Stimulated activated CD4-positive, alpha-beta T cell treated with anti-CD3 and anti-CD28 coated beads, Interleukin-2, amount 100 ng/mL, for 48 hours (primary cell): ENCODE data around the gene OR10G3.
"Not testable (repeated sequence)": the region's sequence is repeated elsewhere in the genome, so short reads cannot be mapped to it uniquely, and the experiment has no call there.

Source experiments
- DNase-seq, 2 donors: peaks; one replicate each; pipeline ENCODE4 v3.0.0-alpha.2; 2020

The OR10G3 gene, protein sequence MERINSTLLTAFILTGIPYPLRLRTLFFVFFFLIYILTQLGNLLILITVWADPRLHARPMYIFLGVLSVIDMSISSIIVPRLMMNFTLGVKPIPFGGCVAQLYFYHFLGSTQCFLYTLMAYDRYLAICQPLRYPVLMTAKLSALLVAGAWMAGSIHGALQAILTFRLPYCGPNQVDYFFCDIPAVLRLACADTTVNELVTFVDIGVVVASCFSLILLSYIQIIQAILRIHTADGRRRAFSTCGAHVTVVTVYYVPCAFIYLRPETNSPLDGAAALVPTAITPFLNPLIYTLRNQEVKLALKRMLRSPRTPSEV

DNA sequence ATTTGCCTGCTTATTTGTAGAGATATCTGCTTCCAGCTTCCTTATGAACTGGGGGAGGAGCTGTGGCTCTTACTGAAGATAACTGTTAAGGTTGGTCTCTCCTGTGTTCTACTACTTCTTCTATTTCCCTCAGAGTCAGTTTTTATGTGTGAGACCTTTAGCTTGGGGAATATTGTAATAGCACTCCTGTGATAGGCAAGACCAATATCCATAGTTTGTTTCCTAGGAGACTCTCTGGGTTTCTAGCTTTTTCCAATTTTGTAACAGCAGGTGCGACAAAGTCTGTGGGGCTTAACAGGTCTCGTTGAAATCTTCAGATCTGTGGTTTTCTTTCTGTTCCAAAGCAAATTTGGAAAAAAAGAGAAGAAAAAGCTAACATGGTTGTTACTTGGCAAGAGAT, at the start of gene OR10G3:
OR10G3 (minus strand) TSS at position 101 of the 400 bp plus-strand sequence. CDS start 9,332 bp downstream, outside the sequence.
- DNase-seq: no peak

DNA sequence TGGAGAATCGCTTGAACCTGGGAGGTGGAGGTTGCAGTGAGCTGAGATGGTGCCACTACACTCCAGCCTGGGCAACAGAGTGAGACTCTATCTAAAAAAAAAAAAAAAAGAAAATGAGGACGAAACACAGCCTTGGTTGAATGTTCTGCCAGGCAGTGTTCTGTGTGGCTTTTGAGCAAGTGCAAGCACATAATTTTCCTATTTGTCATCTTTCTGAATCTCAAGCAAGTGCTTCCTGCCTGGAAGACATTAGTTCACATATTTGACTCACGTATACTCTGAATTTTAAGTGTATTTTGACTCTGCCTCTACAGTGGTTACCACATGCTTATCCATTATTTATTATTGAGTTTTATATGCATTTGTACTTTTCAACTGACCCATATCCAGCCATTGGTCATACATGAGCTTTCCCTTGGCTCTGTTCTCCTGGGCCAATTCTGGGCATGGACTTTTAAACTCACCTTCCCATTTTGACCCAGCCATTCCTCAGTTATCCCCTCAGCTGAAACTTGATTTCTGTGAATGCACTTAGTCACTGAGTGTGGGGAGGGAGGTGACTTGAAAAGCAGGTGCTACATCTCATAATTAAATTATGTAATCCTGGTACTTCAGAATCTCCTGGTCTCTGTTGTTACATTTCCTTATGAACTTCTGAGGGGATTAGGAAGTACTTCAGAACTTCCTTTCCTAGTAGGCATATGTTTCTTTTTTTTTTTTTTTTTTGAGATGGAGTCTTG, 46.8 kb upstream of the OR10G3 start:
- no peak for DNase-seq

DNA sequence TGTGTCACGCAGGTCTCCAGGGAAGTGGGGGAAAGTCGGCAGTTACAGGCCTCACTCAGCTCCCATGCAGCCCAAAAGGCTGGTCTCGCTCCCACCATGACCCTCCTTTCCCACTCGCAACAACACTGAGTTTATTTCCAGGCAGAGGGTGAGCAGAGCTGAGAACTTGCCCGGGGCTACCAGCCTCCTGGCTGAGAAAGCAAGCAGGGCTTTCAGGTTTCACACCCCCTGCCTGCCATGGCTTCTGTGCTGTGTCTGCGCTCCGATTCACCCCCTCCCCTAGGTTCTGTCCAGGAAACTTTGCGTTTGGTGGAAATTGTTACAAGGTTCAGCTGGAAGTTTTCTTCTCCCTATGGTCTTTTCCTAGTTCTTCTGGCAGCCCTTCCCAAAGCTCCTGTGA, 37.7 kb upstream of the OR10G3 start:
- DNase-seq: no peak

DNA sequence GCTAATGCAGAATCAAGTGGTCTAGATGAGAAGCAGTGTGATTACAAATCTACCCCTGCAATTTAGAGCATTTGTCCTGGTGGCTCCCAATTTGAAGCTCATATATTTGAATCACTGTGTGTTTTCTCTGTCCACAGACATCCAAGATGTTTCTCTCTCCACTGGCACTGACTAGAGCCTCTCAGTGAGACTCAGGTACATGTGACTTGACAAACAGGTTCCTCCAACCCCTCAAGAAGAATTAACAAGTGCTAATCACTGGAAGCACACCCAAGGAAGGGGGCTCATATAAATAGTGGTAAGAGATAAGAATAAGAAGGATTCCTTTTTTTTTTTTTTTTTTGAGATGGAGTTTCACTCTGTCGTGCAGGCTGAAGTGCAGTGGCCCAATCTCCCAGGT, 34.4 kb upstream of the OR10G3 start:
- no peak for DNase-seq

DNA sequence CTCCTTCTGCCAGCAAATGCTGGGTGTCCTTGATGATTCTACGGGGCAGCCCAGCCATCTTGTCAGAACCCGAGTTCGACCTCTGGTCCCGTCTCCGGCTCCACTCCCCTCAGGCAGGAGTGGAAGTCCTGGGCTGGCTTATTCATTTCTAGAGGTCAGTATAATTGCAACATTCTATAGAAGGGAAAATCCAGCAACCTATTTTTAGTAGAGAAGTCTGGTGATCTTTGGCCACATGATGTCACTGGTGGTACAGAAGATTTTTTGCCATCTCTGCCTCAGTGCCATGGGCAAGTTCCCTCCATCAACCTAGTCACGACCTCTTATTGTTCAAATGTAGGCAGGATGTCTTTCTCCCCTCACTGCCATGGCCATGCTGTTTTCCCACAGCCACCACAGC, 32.4 kb upstream of the OR10G3 start:
- no peak for DNase-seq

DNA sequence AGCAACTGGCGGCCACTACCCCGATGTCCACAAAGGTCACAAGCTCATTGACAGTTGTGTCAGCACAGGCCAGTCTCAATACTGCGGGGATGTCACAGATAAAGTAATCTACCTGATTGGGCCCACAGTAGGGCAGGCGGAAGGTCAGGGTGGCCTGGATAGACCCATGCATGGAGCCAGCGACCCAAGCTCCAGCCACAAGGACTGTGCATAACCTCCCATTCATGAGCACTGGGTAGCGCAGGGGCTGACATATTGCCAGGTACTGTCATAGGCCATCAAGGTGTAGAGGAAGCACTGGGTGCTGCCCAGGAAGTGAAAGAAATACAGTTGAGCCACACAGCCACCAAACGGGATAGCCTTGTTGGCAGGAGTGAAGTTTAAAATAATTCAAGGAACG, 22.3 kb upstream of the OR10G3 start:
- not testable (repeated sequence) for DNase-seq

DNA sequence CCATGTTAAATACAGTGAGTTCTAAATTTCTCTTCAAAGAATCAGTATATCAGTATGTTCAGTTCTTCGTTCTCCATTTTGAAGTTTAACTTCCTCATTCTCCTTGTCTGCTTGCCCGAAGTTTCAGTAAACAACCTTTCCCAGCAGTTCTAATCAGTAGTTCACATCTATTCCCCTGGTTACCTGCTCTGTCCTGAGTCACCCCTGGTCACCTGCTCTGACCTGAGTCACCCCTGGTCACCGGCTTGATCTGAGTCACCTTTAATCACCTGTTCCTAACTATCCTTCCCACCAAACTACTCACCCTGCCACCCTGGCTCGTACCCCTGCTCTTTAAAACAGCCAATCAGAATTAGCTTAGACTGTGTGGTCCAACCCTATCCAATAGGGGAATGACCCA, 9.4 kb upstream of the OR10G3 start:
- DNase-seq: no peak

DNA sequence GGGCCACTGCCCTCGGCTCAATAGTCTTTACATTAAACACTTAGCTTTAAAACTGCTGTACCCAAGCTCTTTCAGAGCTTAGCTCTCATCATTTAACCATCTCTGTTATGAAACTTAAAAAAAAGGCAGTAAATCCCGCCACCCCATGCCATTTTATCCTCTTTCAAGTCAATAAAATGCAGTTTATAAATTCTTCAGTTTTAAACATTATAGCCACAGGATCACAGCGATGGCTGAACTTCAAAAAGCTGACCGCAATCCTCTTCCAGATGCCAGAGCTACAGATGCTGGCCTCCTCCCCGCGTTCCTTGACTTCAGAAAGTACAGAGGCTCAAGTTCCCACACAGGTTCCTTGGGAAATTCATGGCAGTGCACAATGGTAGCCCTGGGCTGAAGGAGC, 4.2 kb downstream of the OR10G3 start:
- DNase-seq: no peak

DNA sequence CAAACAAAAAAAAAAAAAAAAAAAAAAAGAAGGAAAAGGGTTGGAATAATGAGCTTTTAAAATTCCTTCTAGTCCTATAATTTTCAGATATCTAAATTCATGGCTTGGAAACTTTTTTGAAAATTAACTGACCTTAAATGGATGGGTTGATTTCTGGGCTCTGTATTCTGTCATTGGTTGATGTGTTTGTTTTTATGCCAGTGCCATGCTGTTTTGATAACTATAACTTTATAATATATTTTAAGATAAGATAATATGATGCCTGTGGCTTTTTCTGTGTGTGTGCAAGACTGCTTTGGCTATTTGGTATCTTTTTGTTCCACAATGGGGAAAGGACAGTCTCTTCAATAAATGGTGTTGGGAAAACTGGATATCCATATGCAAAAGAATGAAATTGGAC, 7.3 kb downstream of the OR10G3 start:
- no peak for DNase-seq

DNA sequence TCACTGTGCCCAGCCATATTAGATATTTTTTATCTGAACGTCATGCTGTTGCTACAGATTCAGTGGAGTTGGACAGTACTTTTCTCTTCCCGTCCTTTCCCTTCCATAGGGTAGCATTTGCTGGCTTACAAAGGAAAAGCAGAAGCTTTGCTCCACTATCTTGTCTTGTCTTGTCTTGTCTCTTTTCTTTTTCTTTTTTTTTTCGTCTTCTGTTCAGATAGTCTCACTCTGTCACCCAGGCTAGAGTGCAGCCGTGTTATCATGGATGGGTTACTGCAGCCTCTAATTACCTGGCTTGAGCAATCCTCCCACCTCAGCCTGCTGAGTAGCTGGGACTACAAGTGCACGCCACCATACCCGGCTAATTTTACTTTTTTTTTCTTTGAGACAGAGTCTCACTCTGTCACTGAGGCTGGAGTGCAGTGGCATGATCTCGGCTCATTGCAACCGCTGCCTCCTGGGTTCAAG, 21.1 kb downstream of the OR10G3 start:
- no peak for DNase-seq

DNA sequence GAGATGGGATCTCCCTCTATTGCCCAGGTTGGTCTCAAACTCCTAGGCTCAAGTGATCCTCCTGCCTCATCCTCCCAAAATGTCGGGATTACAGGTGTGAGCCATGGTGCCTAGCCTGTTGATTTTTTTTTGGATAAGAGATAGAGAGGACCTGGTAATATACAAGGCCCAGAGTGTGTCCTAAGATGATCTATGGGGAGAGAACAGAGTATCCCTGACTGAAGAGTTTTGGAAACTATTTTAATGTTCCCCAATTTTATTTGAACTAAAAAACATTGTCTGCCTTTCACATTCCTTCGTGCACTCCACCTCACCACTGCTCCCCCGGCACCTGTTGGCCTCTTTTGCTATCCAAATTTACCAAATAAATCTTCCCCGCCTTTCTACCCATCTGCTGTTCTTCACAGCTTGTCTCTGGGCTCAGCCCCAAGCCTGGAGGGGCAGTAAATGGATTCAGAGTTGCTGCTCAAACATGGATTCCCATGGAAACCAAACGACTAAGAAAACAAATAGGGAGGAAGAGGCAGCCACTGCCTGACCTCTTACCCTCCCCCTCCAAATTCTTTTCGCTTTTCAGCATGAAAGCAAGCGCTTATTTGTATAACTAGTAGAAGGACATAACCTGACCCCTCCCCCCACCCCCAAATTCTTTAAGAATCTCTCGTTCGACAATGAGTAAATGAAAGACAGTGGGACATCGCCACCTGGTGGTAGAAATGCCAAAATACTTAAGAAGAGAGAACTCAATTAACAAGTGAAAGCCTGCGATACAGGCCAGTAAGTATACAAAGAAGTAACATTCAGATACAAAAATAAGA, 22.6 kb downstream of the OR10G3 start:
- peak; percentile 79 for DNase-seq

DNA sequence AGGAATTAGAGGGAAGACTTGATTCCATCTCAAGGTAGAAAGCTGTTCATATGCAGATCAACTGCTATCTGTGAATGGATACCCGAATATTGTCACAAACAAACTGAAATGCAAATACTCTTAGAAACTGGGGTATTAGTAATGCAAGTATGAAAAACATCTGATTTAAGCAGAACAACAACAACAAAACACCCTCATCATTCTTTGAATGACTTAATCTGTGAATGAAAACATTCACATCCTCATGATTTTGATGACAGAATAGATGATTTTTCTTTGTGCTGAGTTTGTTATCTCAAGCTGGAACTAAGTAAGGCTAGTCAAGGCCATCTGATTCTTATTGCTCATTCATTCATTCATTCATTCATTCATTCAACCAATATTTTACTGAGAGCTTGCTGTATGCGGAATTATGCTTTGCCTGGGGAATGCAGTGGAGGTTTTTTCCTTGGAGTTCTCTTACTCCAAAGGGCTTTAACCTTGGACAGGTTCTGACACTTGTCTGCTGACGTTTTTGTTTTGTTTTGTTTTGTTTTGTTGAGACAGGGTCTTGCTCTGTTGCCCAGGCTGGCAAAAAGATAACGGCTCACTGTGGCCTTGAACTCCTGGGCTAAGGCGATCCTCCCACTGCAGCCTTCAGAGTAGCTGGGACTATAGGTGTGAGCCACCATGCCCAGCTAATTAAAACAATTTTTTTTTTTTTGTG, 23.3 kb downstream of the OR10G3 start:
- no peak for DNase-seq

DNA sequence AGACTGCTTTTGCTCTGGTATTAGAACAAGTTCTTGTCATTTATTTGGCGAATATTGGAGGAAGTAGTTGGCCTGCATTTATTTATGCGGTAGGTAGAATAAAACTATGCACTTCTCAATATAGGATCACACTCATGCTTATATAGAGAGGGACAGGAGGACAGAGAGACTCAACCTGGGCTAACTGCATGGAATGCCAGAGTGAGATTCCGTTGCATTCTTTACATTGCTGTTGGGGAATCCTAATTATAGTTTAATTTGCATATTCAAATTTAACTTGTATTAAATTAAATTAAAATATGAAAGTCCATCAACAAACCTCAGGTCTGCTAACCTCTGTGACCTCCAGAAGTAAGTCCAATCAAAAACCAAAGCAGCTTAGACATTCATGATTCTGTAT, 26.6 kb downstream of the OR10G3 start:
- no peak for DNase-seq

DNA sequence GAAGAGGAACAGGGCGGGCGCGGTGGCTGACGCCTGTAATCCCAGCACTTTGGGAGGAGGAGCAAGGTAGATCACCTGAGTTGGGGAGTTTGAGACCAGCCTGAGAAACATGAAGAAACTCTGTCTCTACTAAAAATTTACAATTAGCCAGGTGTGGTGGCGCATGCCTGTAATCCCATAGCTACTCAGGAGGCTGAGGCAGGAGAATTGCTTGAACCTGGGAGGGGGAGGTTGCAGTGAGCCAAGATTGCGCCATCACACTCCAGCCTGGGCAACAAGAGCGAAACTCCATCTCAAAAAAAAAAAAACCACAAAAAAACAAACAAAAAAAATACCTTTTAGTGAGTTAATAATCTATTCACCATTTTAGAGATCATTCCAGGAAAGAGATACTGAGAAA, 35.3 kb downstream of the OR10G3 start:
- DNase-seq: not testable (repeated sequence)

DNA sequence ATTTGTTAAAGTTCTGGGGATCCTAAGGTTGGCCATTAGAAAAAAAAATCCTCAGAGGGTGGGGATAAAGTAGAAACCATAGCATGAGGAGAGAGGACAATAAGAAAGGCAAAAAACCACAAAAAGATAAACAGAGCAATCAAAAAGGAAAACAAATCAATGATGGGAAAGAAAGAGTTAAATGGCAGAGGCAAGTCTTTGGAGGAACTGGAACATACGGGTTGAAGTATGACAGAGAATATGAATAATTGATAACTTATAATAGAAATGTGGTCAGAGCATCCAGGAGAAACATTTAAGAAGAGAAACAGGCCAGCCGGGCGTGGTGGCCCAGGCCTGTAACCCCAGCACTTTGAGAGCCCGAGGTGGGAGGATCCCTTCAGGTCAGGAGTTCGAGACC, 35.9 kb downstream of the OR10G3 start:
- no peak for DNase-seq

DNA sequence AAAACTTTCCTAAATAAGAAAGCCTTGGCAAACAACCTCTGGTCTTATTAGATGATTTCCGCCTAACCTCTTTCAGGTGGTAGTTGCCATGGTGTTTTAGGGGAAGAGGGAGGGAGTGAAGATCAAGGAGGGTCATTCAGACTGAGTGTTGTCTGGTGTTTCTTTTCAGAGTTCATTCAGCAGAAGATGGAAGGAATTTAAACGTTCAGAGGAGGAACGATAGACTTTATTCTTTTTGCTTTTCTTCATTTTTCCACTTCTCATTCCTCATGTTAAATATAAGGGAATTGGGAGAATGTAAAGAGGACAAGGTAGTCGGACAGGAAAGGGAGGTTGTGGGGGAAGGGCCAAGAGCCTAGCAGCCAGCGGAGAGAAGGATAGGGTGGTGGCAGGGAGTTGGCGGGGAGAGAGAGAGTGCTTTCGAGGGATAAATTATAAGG, 36.3 kb downstream of the OR10G3 start:
- no peak for DNase-seq

DNA sequence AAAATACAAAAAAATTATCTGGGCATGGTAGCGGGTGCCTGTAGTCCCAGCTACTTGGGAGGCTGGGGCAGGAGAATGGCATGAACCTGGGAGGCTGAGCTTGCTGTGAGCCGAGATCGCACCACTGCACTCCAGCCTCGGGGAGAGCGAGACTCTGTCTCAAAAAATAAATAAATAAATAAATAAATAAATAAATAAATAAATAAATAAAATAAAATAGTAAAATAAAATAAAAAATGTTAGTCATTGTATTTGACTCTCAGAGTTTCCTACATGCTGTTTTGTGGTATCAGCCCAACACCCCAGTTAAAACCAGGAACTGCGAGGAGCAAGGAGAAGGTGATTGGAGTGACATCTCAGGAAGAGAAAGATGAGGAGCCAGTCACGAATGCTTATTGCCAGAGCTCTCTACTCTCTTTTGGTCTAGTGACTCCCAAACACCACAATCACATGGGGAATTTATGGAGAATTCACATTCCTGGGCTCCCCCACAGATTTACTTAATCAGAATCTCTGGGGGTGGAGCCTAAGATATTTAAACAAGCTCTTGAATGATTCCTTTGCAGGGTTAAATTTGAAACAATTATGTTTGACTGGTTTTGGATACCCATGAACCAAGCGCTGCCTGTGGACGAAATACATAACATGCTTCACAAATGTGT, 38.3 kb downstream of the OR10G3 start:
- no peak for DNase-seq

DNA sequence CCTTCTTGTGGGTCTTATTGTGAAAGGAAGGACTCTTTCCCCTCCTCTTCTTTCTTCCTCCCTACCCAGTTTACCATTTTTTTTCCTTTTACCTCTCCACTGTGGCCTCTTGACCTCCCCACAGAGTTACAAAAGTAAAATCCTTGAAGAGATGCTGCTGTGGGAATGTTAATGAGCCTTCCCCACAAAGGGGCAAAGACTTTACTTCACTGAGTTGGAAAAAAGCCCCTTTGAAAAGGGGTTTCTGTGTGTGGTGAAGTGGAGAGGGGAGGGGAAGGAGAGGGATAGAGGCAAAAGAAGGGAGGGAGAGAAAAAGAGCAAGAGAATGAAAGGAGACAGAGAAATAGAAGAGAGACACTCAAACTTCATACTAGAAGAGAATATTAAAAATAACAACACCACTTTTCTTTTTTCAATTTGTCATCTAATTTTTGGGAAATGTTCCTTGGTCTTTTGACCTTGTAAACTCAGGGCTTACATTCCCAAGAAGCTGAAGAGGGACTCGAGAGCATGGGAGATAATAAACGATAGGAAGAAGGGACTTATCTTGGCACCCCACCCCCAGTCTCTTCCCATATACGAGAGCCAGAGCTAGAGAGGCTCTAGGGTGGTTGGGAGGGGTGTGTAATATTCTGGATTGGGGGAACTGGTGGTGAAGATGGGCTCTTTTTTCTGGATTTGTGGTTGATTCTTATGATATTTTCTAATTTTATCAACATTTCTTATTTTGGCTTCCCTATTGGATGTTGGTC, 40.5 kb downstream of the OR10G3 start:
- no peak for DNase-seq

DNA sequence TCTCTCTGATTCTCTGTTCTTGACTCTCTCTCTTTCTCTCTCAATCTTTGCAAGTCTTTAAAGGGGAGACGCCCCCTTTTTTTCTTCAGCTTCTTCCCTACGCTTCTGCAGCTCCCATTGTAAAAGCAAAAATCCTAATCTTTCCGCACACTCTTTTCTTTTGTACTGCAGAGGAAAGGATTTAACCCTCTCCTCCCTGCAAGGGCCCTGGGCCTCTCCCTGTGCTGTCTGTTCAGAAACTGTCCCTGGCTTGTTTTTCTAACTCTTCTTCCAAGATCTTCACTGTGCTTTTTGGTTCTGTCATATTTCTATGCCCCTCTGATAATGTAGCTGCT, 42.8 kb downstream of the OR10G3 start:
- DNase-seq: no peak

DNA sequence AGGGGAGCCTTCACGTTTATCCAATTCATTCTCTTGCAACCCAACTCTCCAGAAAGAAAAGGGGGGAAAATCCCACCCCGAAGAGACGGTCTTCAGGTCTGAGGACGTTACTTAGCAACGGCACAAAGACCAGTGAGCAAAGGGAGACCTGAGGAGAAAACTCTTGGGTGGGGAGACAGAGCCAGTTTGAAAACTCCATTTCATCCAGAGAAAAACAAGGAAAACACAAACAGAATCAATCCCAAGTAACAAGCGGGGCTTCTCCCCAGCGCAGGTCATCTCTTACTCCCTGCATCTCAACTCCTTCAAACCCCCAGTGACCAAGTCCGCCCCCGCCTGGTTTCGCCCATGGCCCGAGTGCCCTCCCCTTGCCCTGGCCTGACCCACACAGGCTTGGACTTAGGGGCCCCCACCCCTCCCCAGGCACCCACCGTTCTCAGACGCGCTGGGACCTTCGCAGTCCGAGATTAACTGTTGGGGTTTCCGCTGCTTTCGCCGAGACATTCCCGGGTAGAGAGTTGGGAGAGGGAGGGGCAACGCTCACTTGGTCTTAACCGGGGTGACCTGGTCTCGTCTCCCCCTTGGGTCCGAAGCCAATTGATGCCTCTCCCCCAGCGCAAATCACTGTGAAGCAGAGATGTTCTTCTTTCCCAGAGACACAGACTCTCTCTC, 43.3 kb downstream of the OR10G3 start:
- DNase-seq: no peak
